RWPE1 (cell line): ENCODE data around the gene SLC26A8.
A peak's percentile ranks its signal among the peaks of the same experiment; 100 is the strongest.
"Not testable (repeated sequence)": the region's sequence is repeated elsewhere in the genome, so short reads cannot be mapped to it uniquely, and the experiment has no call there.

Source experiments
- CTCF ChIA-PET: fragments of 350-600 bp; sonication (Branson Sonifier 250); formaldehyde crosslinking; extraction: SDS; loops from one replicate; lab custom pipeline; 2021; lab: Yijun Ruan, JAX
- POLR2A ChIA-PET: fragments of 400-600 bp; formaldehyde crosslinking; extraction: SDS; loops from one replicate; lab custom pipeline; 2020; ENCODE audit warnings: antibody characterized with exemption; ENCODE audit not compliant: low non-redundant PET; lab: Yijun Ruan, JAX
- DNase-seq: peaks from one replicate; pipeline ENCODE4 v3.0.0; 2012; ENCODE audit warnings: low spot score
- H3K27ac ChIP-seq: fragments of 450-650 bp; 2 replicates; pipeline ENCODE4 v1.5.1; 2017
- TF ChIP-seq, protein P1 (sequence below): fragments of 450-650 bp; conservative IDR thresholded peaks from 2 replicates; pipeline ENCODE4 v1.5.1; 2017; ENCODE audit warnings: low read depth, mild to moderate bottlenecking

The SLC26A8 gene

DNA sequence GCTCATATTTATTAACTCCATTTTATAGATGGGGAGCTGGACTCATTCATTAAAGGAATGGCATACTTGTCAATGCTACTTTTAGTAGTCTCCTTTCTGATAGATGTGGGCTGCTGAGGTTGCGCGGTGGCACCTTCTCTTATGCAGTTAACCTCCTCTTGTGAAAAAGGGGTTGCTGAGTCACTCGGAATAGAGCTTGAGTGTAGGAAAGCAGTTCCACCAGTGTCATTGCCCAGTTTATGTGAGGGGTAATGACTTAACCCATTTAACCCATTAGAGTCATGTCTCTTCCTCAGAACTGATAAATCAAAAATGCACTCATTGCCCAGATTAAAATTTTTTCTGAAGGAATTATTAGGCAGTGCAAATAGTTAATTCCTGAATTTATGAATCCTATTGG is 9.5 kb upstream of the SLC26A8 start:
- ChIA-PET POLR2A (no interaction called here), CTCF (interaction anchor here (1.5 kb wide), 1 partner anchor 61 kb away, joined by 5 read pairs; no protein-coding TSS in a partner anchor)
- TF ChIP-seq, protein P1, sequence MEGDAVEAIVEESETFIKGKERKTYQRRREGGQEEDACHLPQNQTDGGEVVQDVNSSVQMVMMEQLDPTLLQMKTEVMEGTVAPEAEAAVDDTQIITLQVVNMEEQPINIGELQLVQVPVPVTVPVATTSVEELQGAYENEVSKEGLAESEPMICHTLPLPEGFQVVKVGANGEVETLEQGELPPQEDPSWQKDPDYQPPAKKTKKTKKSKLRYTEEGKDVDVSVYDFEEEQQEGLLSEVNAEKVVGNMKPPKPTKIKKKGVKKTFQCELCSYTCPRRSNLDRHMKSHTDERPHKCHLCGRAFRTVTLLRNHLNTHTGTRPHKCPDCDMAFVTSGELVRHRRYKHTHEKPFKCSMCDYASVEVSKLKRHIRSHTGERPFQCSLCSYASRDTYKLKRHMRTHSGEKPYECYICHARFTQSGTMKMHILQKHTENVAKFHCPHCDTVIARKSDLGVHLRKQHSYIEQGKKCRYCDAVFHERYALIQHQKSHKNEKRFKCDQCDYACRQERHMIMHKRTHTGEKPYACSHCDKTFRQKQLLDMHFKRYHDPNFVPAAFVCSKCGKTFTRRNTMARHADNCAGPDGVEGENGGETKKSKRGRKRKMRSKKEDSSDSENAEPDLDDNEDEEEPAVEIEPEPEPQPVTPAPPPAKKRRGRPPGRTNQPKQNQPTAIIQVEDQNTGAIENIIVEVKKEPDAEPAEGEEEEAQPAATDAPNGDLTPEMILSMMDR: no peak
- no peak for DNase-seq
- H3K27ac ChIP-seq: no peak overlapping the region

DNA sequence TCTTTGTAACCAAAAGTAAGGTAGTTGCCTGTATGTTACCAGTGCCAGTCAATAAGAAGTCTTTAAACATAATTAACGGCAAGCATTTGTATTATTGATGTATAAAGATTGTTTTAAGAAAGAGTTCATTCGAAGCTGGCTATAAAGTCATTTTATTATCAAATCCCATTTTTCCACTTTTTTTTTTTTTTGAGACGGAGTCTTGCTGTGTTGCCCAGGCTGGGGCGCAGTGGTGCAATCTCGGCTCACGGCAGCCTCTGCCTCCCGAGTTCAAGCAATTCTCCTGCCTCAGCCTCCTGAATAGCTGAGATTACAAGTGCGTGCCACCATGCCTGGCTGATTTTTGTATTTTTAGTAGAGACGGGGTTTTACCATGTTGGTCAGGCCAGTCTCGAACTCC is 8.7 kb upstream of the SLC26A8 start:
- CTCF ChIA-PET: interaction anchor here (0.6 to 1.5 kb wide), 2 partner anchors 56 to 62 kb away, joined by 4 to 5 read pairs; no protein-coding TSS in a partner anchor
- H3K27ac ChIP-seq: peak overlapping the region; percentile 45
- POLR2A ChIA-PET: not testable (repeated sequence)

DNA sequence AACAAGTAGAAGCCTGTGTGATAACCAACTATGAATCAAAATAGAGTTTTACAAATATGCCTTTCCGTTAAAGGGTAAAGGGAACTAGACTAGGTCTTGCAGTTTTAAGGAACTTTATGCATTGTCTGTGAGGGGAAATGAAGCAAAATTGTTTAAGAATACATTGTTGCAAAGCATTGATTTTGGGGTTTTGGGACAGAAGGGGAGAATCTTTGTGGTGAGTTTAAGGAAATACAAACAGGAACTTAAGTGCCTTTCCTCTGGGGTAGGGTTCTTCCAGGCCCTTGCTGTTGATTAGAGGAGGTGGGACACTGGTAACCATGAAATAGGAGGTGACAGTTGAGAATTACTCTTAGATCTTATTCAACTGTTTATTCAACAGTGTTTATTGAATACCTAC is 7.8 kb upstream of the SLC26A8 start:
- TF ChIP-seq, protein P1: no peak
- ChIA-PET CTCF (interaction anchor here (0.6 to 0.7 kb wide), 2 partner anchors 18 to 76 kb away, joined by 3 to 6 read pairs; no protein-coding TSS in a partner anchor), POLR2A (no interaction called here)
- DNase-seq: no peak
- H3K27ac ChIP-seq: no peak overlapping the region

More for the DNA sequence above, 8.7 kb upstream of the SLC26A8 start:
- DNase-seq: not testable (repeated sequence)

DNA sequence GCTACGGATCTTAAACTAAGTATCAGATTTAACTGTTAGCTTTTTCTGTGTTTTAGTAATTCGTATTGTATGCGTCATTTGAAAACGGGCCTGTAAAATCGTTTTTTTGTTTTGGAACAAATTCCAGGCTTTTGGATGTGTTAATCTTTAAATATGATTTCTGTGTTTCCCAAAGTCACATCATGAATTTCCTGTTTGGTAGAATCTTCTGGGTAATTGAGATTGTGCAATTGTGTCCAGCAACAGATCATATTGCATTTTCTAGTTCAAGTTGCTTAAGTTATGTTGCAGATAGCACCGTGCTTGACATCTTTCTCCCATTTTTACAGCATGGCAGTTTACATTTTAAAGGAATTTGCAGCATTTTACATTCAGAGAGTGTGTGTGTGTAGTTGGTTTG is 5.0 kb upstream of the SLC26A8 start:
- CTCF ChIA-PET: no interaction called here

DNA sequence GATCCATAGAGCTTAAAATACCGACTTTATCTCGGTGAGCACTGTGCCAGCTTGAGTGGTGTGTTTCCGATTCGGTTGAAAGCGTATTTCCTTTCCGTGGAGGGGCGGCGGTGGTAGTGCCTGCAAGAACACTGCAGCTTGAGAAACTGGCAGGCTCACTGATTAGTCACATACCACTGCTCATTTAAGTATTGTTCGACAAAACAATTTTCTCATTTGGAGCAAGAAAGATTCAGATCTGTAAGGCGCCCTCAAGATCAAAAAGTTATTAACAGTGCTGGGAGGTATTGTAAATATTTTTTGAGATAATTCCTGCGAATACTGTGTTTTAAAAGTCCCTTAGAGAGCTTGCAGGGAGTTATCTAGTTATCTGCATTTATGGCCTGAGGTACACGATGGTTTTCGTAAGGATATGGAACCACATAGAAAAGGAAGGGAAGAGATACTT is 4.5 kb upstream of the SLC26A8 start:
- ChIA-PET POLR2A (interaction anchor here (0.6 to 1.0 kb wide), 2 partner anchors 103 to 631 kb away, joined by 3 to 6 read pairs; no protein-coding TSS in a partner anchor), CTCF (interaction anchor here (0.8 to 3.4 kb wide), 2 partner anchors 46 to 67 kb away, joined by 3 to 20 read pairs; no protein-coding TSS in a partner anchor)
- H3K27ac ChIP-seq: peak overlapping the region; percentile 92
- TF ChIP-seq, protein P1: no peak
- DNase-seq: peak; percentile 50

More for the DNA sequence above, 5.0 kb upstream of the SLC26A8 start:
- POLR2A ChIA-PET: interaction anchor here (1.0 kb wide), 1 partner anchor 102 kb away, joined by 3 read pairs; no protein-coding TSS in a partner anchor
- TF ChIP-seq, protein P1: no peak
- no peak for DNase-seq
- H3K27ac ChIP-seq: no peak overlapping the region

DNA sequence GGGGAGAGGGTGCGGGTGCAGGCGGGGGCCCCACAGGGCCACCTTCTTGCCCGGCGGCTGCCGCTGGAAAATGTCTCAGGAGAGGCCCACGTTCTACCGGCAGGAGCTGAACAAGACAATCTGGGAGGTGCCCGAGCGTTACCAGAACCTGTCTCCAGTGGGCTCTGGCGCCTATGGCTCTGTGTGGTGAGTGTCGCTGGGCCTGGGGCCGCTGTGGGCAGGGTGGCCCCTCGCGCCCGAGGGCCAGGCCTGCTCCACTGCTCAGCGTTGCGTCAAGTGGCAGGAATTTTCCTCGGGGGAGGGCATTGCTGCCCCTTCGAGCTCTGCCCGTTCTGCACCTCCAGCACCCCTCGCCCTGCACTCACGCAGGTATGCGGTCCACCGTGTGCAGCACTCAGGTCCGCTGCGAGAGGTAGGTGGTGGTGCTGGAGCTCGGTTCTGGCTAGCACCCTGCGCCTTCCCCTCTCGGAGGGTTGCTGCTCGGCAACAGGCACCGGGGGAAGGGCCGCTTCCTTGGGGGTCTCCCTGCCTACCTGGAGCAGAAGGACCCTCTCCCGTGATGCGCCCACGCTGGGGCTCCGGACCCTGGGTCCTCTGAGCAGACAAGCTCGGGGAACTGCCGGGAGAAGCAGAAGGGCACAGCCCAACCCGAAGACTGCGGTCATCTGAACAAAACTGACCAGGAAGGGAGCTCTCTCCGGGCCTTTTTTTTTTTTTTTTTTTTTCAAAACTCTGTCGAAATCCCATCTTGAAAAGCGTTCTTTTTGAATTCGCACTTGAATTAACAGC is 3.8 kb upstream of the SLC26A8 start:
- CTCF ChIA-PET: interaction anchor here (0.5 to 3.4 kb wide), 9 partner anchors 11 to 1213 kb away, joined by 3 to 20 read pairs (median 3); no protein-coding TSS in a partner anchor
- POLR2A ChIA-PET: interaction anchor here (0.6 to 1.0 kb wide), 3 partner anchors 103 to 631 kb away, joined by 3 to 6 read pairs (median 6); no protein-coding TSS in a partner anchor
- H3K27ac ChIP-seq: peak overlapping the region; percentile 92
- peak; percentile 23 for DNase-seq
- TF ChIP-seq, protein P1: no peak
